Thoracic aorta (tissue), 2 donors: ENCODE measurements around the gene DMTF1. TPM values are rescaled to one million over a fixed set of nuclear protein-coding genes. Genes with fewer than 3 reads are reported as not detected.

Experiments
- ATAC-seq: fragments of 150-250 bp; one replicate; pipeline ENCODE4 v1.8.0; 2017; ENCODE audit warnings: low read depth; ENCODE audit not compliant: insufficient number of reproducible peaks, low FRiP score
- DNase-seq: peaks from one replicate; pipeline ENCODE4 v3.0.0-alpha.2; 2020; ENCODE audit warnings: low spot score
- H3K27ac ChIP-seq, 2 donors: fragments of 200-600 bp; sonication (generic); 1 replicate in 1 of 2; 2 replicates in 1 of 2; pipeline ENCODE4 v1.5.1; 2016; ENCODE audit warnings: mild to moderate bottlenecking in 2 of 2, moderate library complexity in 2 of 2
- H3K27me3 ChIP-seq: fragments of 200-600 bp; sonication (generic); replicated peaks from 2 replicates; pipeline ENCODE4 v1.6.0; 2016; ENCODE audit warnings: mild to moderate bottlenecking; ENCODE audit not compliant: insufficient read depth
- H3K36me3 ChIP-seq: fragments of 200-600 bp; sonication (generic); one replicate; pipeline ENCODE4 v1.5.1; 2016
- H3K4me1 ChIP-seq, 2 donors: fragments of 200-600 bp; sonication (generic); 1 replicate in 1 of 2; 2 replicates in 1 of 2; pipeline versions ENCODE4 v1.5.1 to v1.6.0; 2016; ENCODE audit warnings: low read depth in 2 of 2, mild to moderate bottlenecking in 1 of 2; ENCODE audit not compliant: control insufficient read depth in 1 of 2
- H3K4me3 ChIP-seq: fragments of 200-600 bp; sonication (generic); 2 replicates; pipeline ENCODE4 v1.5.1; 2016; ENCODE audit warnings: mild to moderate bottlenecking
- H3K9me3 ChIP-seq: fragments of 200-600 bp; sonication (generic); 2 replicates; pipeline ENCODE4 v1.5.1; 2016
- total RNA-seq, 2 donors: library from RNA; depleted of rRNA; stranded (reverse); fragments of >200 nt; gene quantifications; one replicate each; pipeline versions ENCODE4 v1.1.0 to v1.2.3, GENCODE V29; 2016
- TF ChIP-seq, protein P1 (sequence below): fragments of 200-600 bp; sonication (generic); IDR thresholded peaks from one replicate; pipeline ENCODE4 v1.5.1; 2019; ENCODE audit warnings: antibody characterized with exemption

The DMTF1 gene
- total RNA-seq, 2 donors from 2014 or later: 108 to 172 TPM

DNA sequence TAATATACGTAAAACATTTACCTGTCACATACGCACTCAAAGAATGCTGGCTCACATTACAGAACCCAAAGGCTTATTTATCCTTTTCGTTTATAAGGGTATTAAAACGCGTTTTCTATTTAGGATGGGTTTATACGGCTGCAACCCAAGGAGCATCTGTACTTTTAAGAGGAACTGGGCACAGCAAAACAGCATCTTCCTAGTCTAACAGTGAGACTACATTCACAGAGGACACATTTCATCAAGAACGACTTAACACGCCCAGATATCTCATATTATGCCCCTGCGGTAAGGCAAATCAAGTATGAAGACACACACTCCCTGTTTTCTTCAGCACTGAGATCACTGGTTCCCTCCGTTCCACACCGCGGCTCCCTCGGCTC lies 533 bp upstream of the DMTF1 start:
- peak; percentile 5 for ATAC-seq
- Histone ChIP-seq H3K4me3 (peak overlapping the region; percentile 89), H3K27me3 (no peaks in the 10 kb centered on the region), H3K36me3 (no peaks in the 10 kb centered on the region), H3K27ac (peak overlapping the region; percentile 98), H3K9me3 (no peaks in the 10 kb centered on the region), H3K4me1 (peaks cover 26 to 35% of the 10 kb centered on the region in 2 donors)
- TF ChIP-seq, protein P1, sequence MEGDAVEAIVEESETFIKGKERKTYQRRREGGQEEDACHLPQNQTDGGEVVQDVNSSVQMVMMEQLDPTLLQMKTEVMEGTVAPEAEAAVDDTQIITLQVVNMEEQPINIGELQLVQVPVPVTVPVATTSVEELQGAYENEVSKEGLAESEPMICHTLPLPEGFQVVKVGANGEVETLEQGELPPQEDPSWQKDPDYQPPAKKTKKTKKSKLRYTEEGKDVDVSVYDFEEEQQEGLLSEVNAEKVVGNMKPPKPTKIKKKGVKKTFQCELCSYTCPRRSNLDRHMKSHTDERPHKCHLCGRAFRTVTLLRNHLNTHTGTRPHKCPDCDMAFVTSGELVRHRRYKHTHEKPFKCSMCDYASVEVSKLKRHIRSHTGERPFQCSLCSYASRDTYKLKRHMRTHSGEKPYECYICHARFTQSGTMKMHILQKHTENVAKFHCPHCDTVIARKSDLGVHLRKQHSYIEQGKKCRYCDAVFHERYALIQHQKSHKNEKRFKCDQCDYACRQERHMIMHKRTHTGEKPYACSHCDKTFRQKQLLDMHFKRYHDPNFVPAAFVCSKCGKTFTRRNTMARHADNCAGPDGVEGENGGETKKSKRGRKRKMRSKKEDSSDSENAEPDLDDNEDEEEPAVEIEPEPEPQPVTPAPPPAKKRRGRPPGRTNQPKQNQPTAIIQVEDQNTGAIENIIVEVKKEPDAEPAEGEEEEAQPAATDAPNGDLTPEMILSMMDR: no peak
- no peak for DNase-seq

DNA sequence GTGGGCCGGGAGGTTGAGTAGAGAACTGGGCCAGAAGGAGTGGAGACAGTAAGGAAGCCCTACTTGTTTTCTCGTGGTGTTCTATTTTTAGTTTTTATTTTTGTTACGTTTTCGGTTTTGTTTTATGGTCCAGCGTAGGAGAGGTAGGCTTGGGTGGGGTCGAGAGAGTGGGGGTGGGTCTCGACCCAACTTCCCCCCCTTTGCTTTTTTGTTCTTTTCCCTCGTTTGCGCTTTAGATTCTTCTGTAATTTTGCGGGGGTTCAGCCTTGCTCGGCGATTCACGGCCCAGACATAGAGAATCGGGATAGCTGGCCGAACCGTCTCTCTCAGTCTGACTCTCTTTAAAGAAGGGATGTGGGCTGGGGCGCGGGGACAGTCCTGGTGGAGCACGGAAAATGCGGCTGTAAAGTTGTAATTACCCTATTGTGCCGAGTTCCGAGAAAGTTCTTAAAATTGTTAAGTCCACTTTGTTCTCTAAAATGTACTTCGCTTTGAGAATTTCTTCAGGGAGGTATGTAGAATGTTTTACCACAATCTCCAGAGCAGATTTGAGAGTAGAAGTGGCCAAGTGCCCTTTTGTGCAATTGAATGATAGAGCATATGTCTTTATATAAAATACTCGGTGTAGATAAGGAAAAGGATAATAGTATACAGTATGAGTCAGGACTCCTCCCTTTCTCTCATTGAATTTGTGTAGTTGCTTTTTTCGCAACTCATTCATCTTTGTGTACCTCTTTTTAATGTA lies 816 bp downstream of the DMTF1 start:
- Histone ChIP-seq H3K4me1 (peaks cover 31 to 46% of the 10 kb centered on the region in 2 donors), H3K9me3 (no peaks in the 10 kb centered on the region), H3K4me3 (peak overlapping the region; percentile 89), H3K27me3 (no peaks in the 10 kb centered on the region), H3K27ac (peak overlapping the region; percentile 98), H3K36me3 (no peaks in the 10 kb centered on the region)
- ATAC-seq: peak; percentile 12
- TF ChIP-seq, protein P1: no peak
- no peak for DNase-seq

DNA sequence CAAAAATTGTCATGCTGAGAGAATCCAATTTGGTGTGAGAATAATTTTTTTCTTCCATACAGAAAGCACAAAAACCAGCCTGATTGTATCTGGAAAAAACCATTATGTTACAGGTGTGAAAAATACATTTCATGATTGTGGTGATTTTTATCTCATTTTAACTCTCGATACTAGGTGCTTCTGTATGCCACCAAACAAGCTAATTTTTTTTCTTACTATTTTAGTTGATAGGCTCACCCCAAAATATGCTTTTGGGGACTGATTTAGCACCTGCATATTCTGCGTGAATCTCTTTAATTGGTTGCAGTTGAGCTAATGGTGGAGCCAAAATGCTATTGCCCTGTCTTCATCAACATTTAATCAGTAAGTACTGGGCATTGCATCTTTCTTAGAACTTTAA lies 1.9 kb downstream of the DMTF1 start:
- Histone ChIP-seq H3K4me1 (peaks cover 36 to 54% of the 10 kb centered on the region in 2 donors), H3K36me3 (no peaks in the 10 kb centered on the region), H3K4me3 (peak overlapping the region; percentile 89), H3K27ac (peak overlapping the region; percentile 98), H3K9me3 (no peaks in the 10 kb centered on the region), H3K27me3 (no peaks in the 10 kb centered on the region)
- ATAC-seq (no peak), DNase-seq (no peak)
- TF ChIP-seq, protein P1: no peak

DNA sequence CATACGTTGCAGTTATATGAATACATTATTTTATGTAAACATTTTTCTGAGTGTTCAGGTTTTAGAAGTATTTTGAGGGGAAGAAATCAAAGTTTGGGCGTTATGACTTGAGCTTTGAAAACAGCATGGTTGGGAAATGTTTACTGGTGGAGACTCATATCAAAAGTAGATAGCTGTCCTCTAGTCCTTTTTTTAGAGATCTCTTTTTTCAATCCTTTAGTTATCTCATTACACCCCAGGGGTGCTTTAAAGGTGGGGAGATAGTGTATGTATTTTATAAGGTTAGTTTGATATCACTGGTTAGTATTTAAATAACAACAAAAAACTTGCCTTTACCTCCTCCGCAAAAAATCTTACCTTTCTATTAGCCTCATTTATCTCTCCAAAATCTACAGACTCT lies 2.3 kb downstream of the DMTF1 start:
- H3K27me3 ChIP-seq: no peaks in the 10 kb centered on the region
- H3K9me3 ChIP-seq: no peaks in the 10 kb centered on the region
- peak overlapping the region; percentile 89 for H3K4me3 ChIP-seq
- TF ChIP-seq, protein P1: no peak
- no peak for ATAC-seq
- H3K4me1 ChIP-seq: peaks cover 39 to 58% of the 10 kb centered on the region in 2 donors
- DNase-seq: no peak
- no peaks in the 10 kb centered on the region for H3K36me3 ChIP-seq
- H3K27ac ChIP-seq: peak overlapping the region in 1 of 2 donors; percentile 98

GRCh38 chr7:87155788-87156187 lies 3.5 kb downstream of the DMTF1 start:
- ATAC-seq: no peak
- DNase-seq: no peak
- peak overlapping the region; percentile 24 for H3K4me3 ChIP-seq
- peaks cover 39 to 64% of the 10 kb centered on the region in 2 donors for H3K4me1 ChIP-seq
- no peaks in the 10 kb centered on the region for H3K9me3 ChIP-seq
- TF ChIP-seq, protein P1: no peak
- H3K27ac ChIP-seq: peak overlapping the region in 1 of 2 donors; percentile 63
- H3K27me3 ChIP-seq: no peaks in the 10 kb centered on the region
- no peaks in the 10 kb centered on the region for H3K36me3 ChIP-seq
